GM12878 (cell line): Measurements from ENCODE around the gene UNC50. TPM values are rescaled to one million over a fixed set of nuclear protein-coding genes. Genes with fewer than 3 reads are reported as not detected.

Experiments used
- ATAC-seq: fragments of 200-7000 bp; cut with Tn5 transposase; 3 replicates; pipeline ENCODE4 v1.9.1; 2020; ENCODE audit warnings: mild to moderate bottlenecking, moderate library complexity
- BruUV-seq: library from RNA; stranded (reverse); fragments of 400-500 nt; replicated peaks from 2 replicates; lab custom pipeline; 2021; lab: Mats Ljungman, UMichigan
- CTCF ChIA-PET: fragments of 300-600 bp; sonication (Branson Sonifier 250); formaldehyde crosslinking; extraction: SDS; loops from one replicate; lab custom pipeline; 2021; ENCODE audit warnings: inconsistent platforms; lab: Yijun Ruan, JAX
- POLR2A ChIA-PET: fragments of 350-600 bp; formaldehyde crosslinking; extraction: SDS; loops from one replicate; lab custom pipeline; 2021; ENCODE audit warnings: inconsistent platforms; lab: Charles Lee
- RAD21 ChIA-PET: fragments of 300-600 bp; sonication (Branson Sonifier 250); formaldehyde crosslinking; loops from one replicate; lab custom pipeline; 2023; ENCODE audit warnings: antibody characterized with exemption; ENCODE audit not compliant: unreplicated experiment; lab: Charles Lee
- SMC1A ChIA-PET: fragments of 300-600 bp; sonication (Branson Sonifier 250); formaldehyde crosslinking; loops from one replicate; lab custom pipeline; 2023; ENCODE audit not compliant: unreplicated experiment, uncharacterized antibody; lab: Charles Lee
- DNase-seq: peaks from one replicate; pipeline ENCODE4 v3.0.0-alpha.2; 2011; ENCODE audit warnings: low read depth, low spot score
- FAIRE-seq: peaks from 3 replicates; lab custom pipeline; 2011; peaks lifted over from hg19 to GRCh38; lab: Jason Lieb, UNC
- H2AFZ ChIP-seq: 2 replicates; pipeline ENCODE4 v1.6.0; 2011; ENCODE audit warnings: low read depth, low read length, control low read depth; ENCODE audit not compliant: control insufficient read depth
- H3K27ac ChIP-seq: 2 replicates; pipeline ENCODE4 v1.5.1; 2011; ENCODE audit warnings: control low read depth; ENCODE audit not compliant: control insufficient read depth, insufficient read depth
- H3K27me3 ChIP-seq, 2 experiments: replicated peaks in 1 of 2; 2 replicates each; pipeline versions ENCODE4 v1.6.0 to v1.6.1; 2011; ENCODE audit warnings: low read length in 1 of 2; ENCODE audit not compliant: control insufficient read depth in 2 of 2, insufficient read depth in 2 of 2
- H3K36me3 ChIP-seq, 2 experiments: 2 replicates each; pipeline ENCODE4 v1.5.1; 2011; ENCODE audit warnings: low read length in 1 of 2; ENCODE audit not compliant: control insufficient read depth in 2 of 2, insufficient read depth in 2 of 2
- H3K4me1 ChIP-seq: 2 replicates; pipeline ENCODE4 v1.6.1; 2011; ENCODE audit warnings: mild to moderate bottlenecking, low read length, moderate library complexity, mixed read lengths; ENCODE audit not compliant: control insufficient read depth, insufficient read depth
- H3K4me2 ChIP-seq: 2 replicates; pipeline ENCODE4 v1.6.0; 2011; ENCODE audit warnings: control low read depth; ENCODE audit not compliant: control insufficient read depth, insufficient read depth
- H3K4me3 ChIP-seq: fragments of 200-600 bp; sonication (generic); 2 replicates; pipeline ENCODE4 v1.5.1; 2016
- H3K79me2 ChIP-seq: 2 replicates; pipeline ENCODE4 v1.6.0; 2011; ENCODE audit warnings: low read length; ENCODE audit not compliant: control insufficient read depth, insufficient read depth
- H3K9ac ChIP-seq: 2 replicates; pipeline ENCODE4 v1.8.0; 2011; ENCODE audit warnings: low read length, control low read depth, mixed read lengths; ENCODE audit not compliant: control insufficient read depth, insufficient read depth
- H3K9me3 ChIP-seq: replicated peaks from 3 replicates; pipeline ENCODE4 v1.5.1; 2011; ENCODE audit warnings: mild to moderate bottlenecking, low read length; ENCODE audit not compliant: control insufficient read depth, insufficient read depth
- H4K20me1 ChIP-seq: 2 replicates; pipeline ENCODE4 v1.6.0; 2011; ENCODE audit not compliant: control insufficient read depth, insufficient read depth
- ASH2L ChIP-seq: fragments of 300-600, 200-600 bp; sonication (generic); IDR thresholded peaks from 2 replicates; pipeline ENCODE4 v1.6.1; 2017; ENCODE audit warnings: low read depth, mild to moderate bottlenecking, borderline replicate concordance
- FOXK2 ChIP-seq: fragments of 450-650 bp; IDR thresholded peaks from 2 replicates; pipeline ENCODE4 v1.6.1; 2017; ENCODE audit warnings: mild to moderate bottlenecking, moderate library complexity
- GATAD2B ChIP-seq: fragments of 450-650 bp; conservative IDR thresholded peaks from 2 replicates; pipeline ENCODE4 v1.6.1; 2017; ENCODE audit warnings: low read depth, mild to moderate bottlenecking, moderate library complexity
- HCFC1 ChIP-seq: fragments of 150-350 bp; IDR thresholded peaks from 2 replicates; pipeline ENCODE4 v1.6.1; 2014; ENCODE audit warnings: low read length
- HDAC2 ChIP-seq: fragments of 200-600 bp; sonication (generic); IDR thresholded peaks from 2 replicates; pipeline ENCODE4 v1.6.1; 2017
- JUNB ChIP-seq: IDR thresholded peaks from 2 replicates; pipeline ENCODE4 v1.6.1; 2016; ENCODE audit warnings: antibody characterized with exemption, mild to moderate bottlenecking
- MEF2B ChIP-seq: fragments of 450-650 bp; IDR thresholded peaks from 2 replicates; pipeline ENCODE4 v1.6.1; 2018; ENCODE audit warnings: mild to moderate bottlenecking, moderate library complexity; ENCODE audit not compliant: partially characterized antibody, poor library complexity, severe bottlenecking
- MTA3 ChIP-seq: IDR thresholded peaks from 2 replicates; pipeline ENCODE4 v1.6.1; 2012; ENCODE audit warnings: low read length, inconsistent platforms, borderline replicate concordance
- POLR2AphosphoS5 ChIP-seq: IDR thresholded peaks from 2 replicates; pipeline ENCODE4 v1.6.1; 2011; ENCODE audit warnings: mild to moderate bottlenecking, low read length, inconsistent platforms
- RBBP5 ChIP-seq: fragments of 200-600 bp; sonication (generic); conservative IDR thresholded peaks from 2 replicates; pipeline ENCODE4 v1.6.1; 2016
- RCOR1 ChIP-seq: conservative IDR thresholded peaks from 2 replicates; pipeline ENCODE4 v1.6.1; 2012; ENCODE audit warnings: low read depth, low read length, improper control_type of control experiment
- RUNX3 ChIP-seq: IDR thresholded peaks from 2 replicates; pipeline ENCODE4 v1.6.1; 2012; ENCODE audit warnings: low read length, inconsistent platforms
- SIX5 ChIP-seq: IDR thresholded peaks from 2 replicates; pipeline ENCODE4 v1.6.1; 2011; ENCODE audit warnings: mild to moderate bottlenecking, low read depth, low read length, moderate library complexity; ENCODE audit not compliant: severe bottlenecking
- TAF1 ChIP-seq: IDR thresholded peaks from 2 replicates; pipeline ENCODE4 v1.6.1; 2011; ENCODE audit warnings: mild to moderate bottlenecking, low read depth, low read length, borderline replicate concordance
- TARDBP ChIP-seq: IDR thresholded peaks from 2 replicates; pipeline ENCODE4 v1.6.1; 2016; ENCODE audit warnings: borderline replicate concordance
- USF1 ChIP-seq: IDR thresholded peaks from 2 replicates; pipeline ENCODE4 v1.6.1; 2011; ENCODE audit warnings: borderline replicate concordance, low read depth, mild to moderate bottlenecking, moderate library complexity, mixed read lengths, low read length; ENCODE audit not compliant: insufficient read depth; ENCODE audit errors: extremely low read length
- ZNF24 ChIP-seq: fragments of 450-650 bp; IDR thresholded peaks from 2 replicates; pipeline ENCODE4 v1.6.1; 2017; ENCODE audit warnings: antibody characterized with exemption, mild to moderate bottlenecking
- ZNF622 ChIP-seq: fragments of 450-650 bp; IDR thresholded peaks from 2 replicates; pipeline ENCODE4 v1.6.1; 2017; ENCODE audit warnings: mild to moderate bottlenecking, inconsistent platforms
- WGBS: methylation state at CpG from one replicate; pipeline ENCODE4 v1.1.6; 2016; ENCODE audit warnings: low lambda C conversion rate; ENCODE audit not compliant: insufficient replicate concordance, insufficient coverage; ENCODE audit errors: missing lambda C conversion rate; 5-methylcytosine and 5-hydroxymethylcytosine counted together
- in situ Hi-C: fragments of 300-500 bp; cut with MboI; formaldehyde crosslinking; loops from 9 replicates; pipeline ENCODE4 v1.14.3; 2018; ENCODE audit warnings: mixed read lengths
- intact Hi-C: fragments of 100-400 bp; cut with micrococcal nuclease; formaldehyde crosslinking; loops from one replicate; pipeline ENCODE4 v1.14.2; 2022; ENCODE audit not compliant: unreplicated experiment
- polyA plus RNA-seq, 11 experiments: library from polyadenylated mRNA; depleted of rRNA in 4 of 11; unstranded in 6 of 11; stranded (reverse) in 5 of 11; fragments of >200 nt; fragmentation: Nextera tagmentation in 4 of 11; fragmentation: Illumina TruSeq in 1 of 11; extraction: Ambion mirVana in 4 of 11; extraction: Trizol in 1 of 11; gene quantifications; 1 replicate in 1 of 11; 2 replicates in 10 of 11; pipeline versions ENCODE4 v1.2.1 to v1.2.3, GENCODE V29; 2011 to 2016; ENCODE audit warnings: inconsistent platforms in 2 of 11, missing spikeins in 2 of 11, low read depth in 1 of 11
- total RNA-seq, 4 experiments: library from RNA; depleted of rRNA in 3 of 4; stranded (reverse); fragments of >200 nt in 3 of 4; fragmentation: Illumina TruSeq in 1 of 4; extraction: Trizol in 1 of 4; gene quantifications; 2 replicates each; pipeline versions ENCODE4 v1.2.1 to v1.2.3, GENCODE V29; 2013 to 2021
- TF ChIP-seq, protein P1 (sequence below): fragments of 450-650 bp; IDR thresholded peaks from 2 replicates; pipeline ENCODE4 v1.6.1; 2017; ENCODE audit warnings: low read depth, mild to moderate bottlenecking, moderate library complexity

The UNC50 gene
- total and polyA plus RNA-seq, 10 of the 15 experiments (the other 5 are each of a cell fraction or from before 2014, with no cell fraction given) = 25.5 to 76.3 (median 37.8) TPM

GRCh38 chr2:98632351-98632750, 24.0 kb downstream of the UNC50 start:
- no peak overlapping the region for H3K27ac ChIP-seq
- no peaks in the 10 kb centered on the region; a peak in 1 of 4 replicates for H3K36me3 ChIP-seq
- H3K4me1 ChIP-seq = no peaks in the 10 kb centered on the region
- CTCF ChIA-PET = no interaction called here
- BruUV-seq = no TSS peak
- H3K79me2 ChIP-seq = no peaks in the 10 kb centered on the region
- DNase-seq (no peak), FAIRE-seq (no peak), ATAC-seq (no peak)
- H3K9ac ChIP-seq = no peak overlapping the region
- POLR2A ChIA-PET = interaction anchor here (0.9 kb wide), 1 partner anchor 15 kb away, joined by 3 read pairs; no protein-coding TSS in a partner anchor
- no peaks in the 10 kb centered on the region for H3K9me3 ChIP-seq
- SMC1A ChIA-PET = interaction anchor here (1.1 to 2.4 kb wide), 3 partner anchors 13 to 204 kb away, joined by 3 to 5 read pairs (median 4); no protein-coding TSS in a partner anchor
- H2AFZ ChIP-seq = no peak overlapping the region
- 40% methylated on average over 3 of the region's 3 CpGs for WGBS
- H3K4me3 ChIP-seq = no peak overlapping the region
- RAD21 ChIA-PET = no interaction called here
- in situ Hi-C loops = no loop called here
- no peak overlapping the region for H3K4me2 ChIP-seq
- TF ChIP-seq USF1 (no peak), POLR2AphosphoS5 (no peak), TARDBP (no peak), ZNF24 (no peak), JUNB (no peak), HCFC1 (no peak), HDAC2 (no peak), MTA3 (no peak), RBBP5 (no peak), MEF2B (no peak), RCOR1 (no peak), ASH2L (no peak), FOXK2 (no peak), ZNF622 (no peak), GATAD2B (no peak), RUNX3 (no peak), SIX5 (no peak), TAF1 (no peak)
- TF ChIP-seq, protein P1, sequence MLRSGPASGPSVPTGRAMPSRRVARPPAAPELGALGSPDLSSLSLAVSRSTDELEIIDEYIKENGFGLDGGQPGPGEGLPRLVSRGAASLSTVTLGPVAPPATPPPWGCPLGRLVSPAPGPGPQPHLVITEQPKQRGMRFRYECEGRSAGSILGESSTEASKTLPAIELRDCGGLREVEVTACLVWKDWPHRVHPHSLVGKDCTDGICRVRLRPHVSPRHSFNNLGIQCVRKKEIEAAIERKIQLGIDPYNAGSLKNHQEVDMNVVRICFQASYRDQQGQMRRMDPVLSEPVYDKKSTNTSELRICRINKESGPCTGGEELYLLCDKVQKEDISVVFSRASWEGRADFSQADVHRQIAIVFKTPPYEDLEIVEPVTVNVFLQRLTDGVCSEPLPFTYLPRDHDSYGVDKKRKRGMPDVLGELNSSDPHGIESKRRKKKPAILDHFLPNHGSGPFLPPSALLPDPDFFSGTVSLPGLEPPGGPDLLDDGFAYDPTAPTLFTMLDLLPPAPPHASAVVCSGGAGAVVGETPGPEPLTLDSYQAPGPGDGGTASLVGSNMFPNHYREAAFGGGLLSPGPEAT = no peak
- H4K20me1 ChIP-seq = no peaks in the 10 kb centered on the region
- intact Hi-C loops = no loop called here
- H3K27me3 ChIP-seq = no peaks in the 10 kb centered on the region; a peak in 1 of 4 replicates
